Measurements from ENCODE around the gene HOXD11. TPM values are rescaled to one million over a fixed set of nuclear protein-coding genes. Genes with fewer than 3 reads are reported as not detected.

The HOXD11 gene
- total RNA-seq, 1 donor from 2014 or later: not detected

GRCh38 chr2:176156301-176156806 is 49.3 kb downstream of the HOXD11 start:
- Histone ChIP-seq H3K4me1 (peaks cover 35% of the 10 kb centered on the region), H3K36me3 (no peaks in the 10 kb centered on the region), H3K4me3 (no peak overlapping the region), H3K27me3 (ENCODE audit: low read depth) (peaks cover 100% of the 10 kb centered on the region), H3K27ac (no peak overlapping the region), H3K9me3 (no peaks in the 10 kb centered on the region)
- ATAC-seq (no peak), DNase-seq (no peak)
- intact Hi-C loops (cut with DNase I): no loop called here
- no peak for TF ChIP-seq CTCF (IDR thresholded peaks at IDR 0.05)

- Histone ChIP-seq H3K4me1 (peaks cover 31% of the 10 kb centered on the region), H3K9me3 (no peaks in the 10 kb centered on the region), H3K36me3 (no peaks in the 10 kb centered on the region), H3K27me3 (ENCODE audit: low read depth) (peaks cover 100% of the 10 kb centered on the region), H3K4me3 (no peak within 1 kb of the TSS), H3K27ac (no peak within 1 kb of the TSS)
- TF ChIP-seq CTCF (IDR thresholded peaks at IDR 0.05): no peak
- intact Hi-C loops (cut with DNase I): no loop called here
- DNase-seq (no peak), ATAC-seq (no peak)
Measured at GRCh38 chr2:176156807-176157498, 49.9 kb downstream of the HOXD11 start, which contains the start of gene HOXD3. Gene HOXD3, plus strand, starts transcription at chr2:176157307. Its CDS starts 11,808 bp downstream, at chr2:176169115.

GRCh38 chr2:176157499-176158185 is 50.6 kb downstream of the HOXD11 start:
- ATAC-seq (no peak), DNase-seq (no peak)
- Histone ChIP-seq H3K4me1 (peaks cover 26% of the 10 kb centered on the region), H3K27me3 (ENCODE audit: low read depth) (peaks cover 100% of the 10 kb centered on the region), H3K4me3 (no peak overlapping the region), H3K27ac (no peak overlapping the region), H3K9me3 (no peaks in the 10 kb centered on the region), H3K36me3 (no peaks in the 10 kb centered on the region)
- TF ChIP-seq CTCF (IDR thresholded peaks at IDR 0.05): no peak
- intact Hi-C loops (cut with DNase I): no loop called here

- H3K36me3 ChIP-seq: no peaks in the 10 kb centered on the region
- H3K27ac ChIP-seq: no peak overlapping the region
- H3K27me3 ChIP-seq (ENCODE audit: low read depth): peaks cover 100% of the 10 kb centered on the region
- peaks cover 26% of the 10 kb centered on the region for H3K4me1 ChIP-seq
- DNase-seq (no peak), ATAC-seq (no peak)
- TF ChIP-seq CTCF (IDR thresholded peaks at IDR 0.05): no peak
- H3K4me3 ChIP-seq: no peak overlapping the region
- no peaks in the 10 kb centered on the region for H3K9me3 ChIP-seq
- intact Hi-C loops (cut with DNase I): no loop called here
Measured at GRCh38 chr2:176158186-176158591, 51.1 kb downstream of the HOXD11 start.

GRCh38 chr2:176158855-176159662 is 52.0 kb downstream of the HOXD11 start:
- TF ChIP-seq CTCF (IDR thresholded peaks at IDR 0.05): no peak
- Histone ChIP-seq H3K36me3 (no peaks in the 10 kb centered on the region), H3K9me3 (no peaks in the 10 kb centered on the region), H3K4me1 (peaks cover 26% of the 10 kb centered on the region), H3K4me3 (no peak overlapping the region), H3K27me3 (ENCODE audit: low read depth) (peaks cover 100% of the 10 kb centered on the region), H3K27ac (no peak overlapping the region)
- no peak for DNase-seq
- intact Hi-C loops (cut with DNase I): no loop called here
- peak in 1 of 2 donors; percentile 6 for ATAC-seq

All from lower lobe of right lung (tissue), 2 donors.